Astrocyte (in vitro differentiated cells and primary cell): ENCODE data around the gene DCX. TPM values are rescaled to one million over a fixed set of nuclear protein-coding genes. Genes with fewer than 3 reads are reported as not detected.

Source experiments
- DNase-seq: peaks from one replicate; pipeline ENCODE4 v3.0.0-alpha.2; 2010; ENCODE audit warnings: low read depth
- FAIRE-seq: peaks from 2 replicates; lab custom pipeline; 2011; peaks lifted over from hg19 to GRCh38; lab: Jason Lieb, UNC
- H2AFZ ChIP-seq: 2 replicates; pipeline ENCODE4 v1.6.0; 2012; ENCODE audit warnings: low read depth, low read length, inconsistent platforms
- H3K27ac ChIP-seq: 2 replicates; pipeline ENCODE4 v1.5.1; 2011; ENCODE audit warnings: low read depth, low read length, inconsistent platforms
- H3K27me3 ChIP-seq: 2 replicates; pipeline ENCODE4 v1.6.0; 2011; ENCODE audit warnings: low read length, inconsistent platforms; ENCODE audit not compliant: insufficient read depth
- H3K36me3 ChIP-seq: 2 replicates; pipeline ENCODE4 v1.5.1; 2011; ENCODE audit warnings: low read length, inconsistent platforms; ENCODE audit not compliant: insufficient read depth
- H3K4me1 ChIP-seq: 2 replicates; pipeline ENCODE4 v1.5.1; 2011; ENCODE audit warnings: low read length, inconsistent platforms; ENCODE audit not compliant: insufficient read depth
- H3K4me2 ChIP-seq: 2 replicates; pipeline ENCODE4 v1.6.0; 2012; ENCODE audit warnings: low read length, inconsistent platforms
- H3K4me3 ChIP-seq: 2 replicates; pipeline ENCODE4 v1.5.1; 2011; ENCODE audit warnings: low read depth, mild to moderate bottlenecking, low read length, inconsistent platforms; ENCODE audit not compliant: insufficient read depth
- H3K79me2 ChIP-seq: 2 replicates; pipeline ENCODE4 v1.6.0; 2012; ENCODE audit warnings: mild to moderate bottlenecking, low read length, inconsistent platforms; ENCODE audit not compliant: insufficient read depth
- H3K9ac ChIP-seq: 2 replicates; pipeline ENCODE4 v1.6.0; 2012; ENCODE audit warnings: mild to moderate bottlenecking, low read length, inconsistent platforms
- H3K9me3 ChIP-seq: 2 replicates; pipeline ENCODE4 v1.5.1; 2012; ENCODE audit warnings: low read depth, mild to moderate bottlenecking, low read length, inconsistent platforms; ENCODE audit not compliant: insufficient read depth
- H4K20me1 ChIP-seq: 2 replicates; pipeline ENCODE4 v1.6.0; 2012; ENCODE audit warnings: low read length, inconsistent platforms; ENCODE audit not compliant: insufficient read depth
- H3K27ac Mint-ChIP-seq: one replicate; pipeline ENCODE4 v1.8.0; 2021; ENCODE audit warnings: mild to moderate bottlenecking, mixed read lengths; ENCODE audit not compliant: unreplicated experiment
- H3K27me3 Mint-ChIP-seq: one replicate; pipeline ENCODE4 v1.8.0; 2021; ENCODE audit warnings: low read depth, mixed read lengths; ENCODE audit not compliant: unreplicated experiment
- H3K36me3 Mint-ChIP-seq: one replicate; pipeline ENCODE4 v1.8.0; 2021; ENCODE audit warnings: low read depth, mixed read lengths; ENCODE audit not compliant: unreplicated experiment
- H3K4me1 Mint-ChIP-seq: one replicate; pipeline ENCODE4 v1.8.0; 2021; ENCODE audit warnings: low read depth, mixed read lengths; ENCODE audit not compliant: unreplicated experiment
- H3K4me3 Mint-ChIP-seq: one replicate; pipeline ENCODE4 v1.8.0; 2021; ENCODE audit warnings: mild to moderate bottlenecking, moderate library complexity, mixed read lengths; ENCODE audit not compliant: unreplicated experiment
- H3K9me3 Mint-ChIP-seq: one replicate; pipeline ENCODE4 v1.8.0; 2021; ENCODE audit warnings: mild to moderate bottlenecking, mixed read lengths; ENCODE audit not compliant: unreplicated experiment
- EZH2 ChIP-seq: IDR thresholded peaks from 2 replicates; pipeline ENCODE4 v1.6.1; 2012; ENCODE audit warnings: mild to moderate bottlenecking, low read length, inconsistent platforms; ENCODE audit not compliant: insufficient read depth
- total RNA-seq: library from RNA; stranded (reverse); gene quantifications from 2 replicates; pipeline ENCODE4 v1.2.1, GENCODE V29; 2021
- TF ChIP-seq, protein P1 (sequence below): IDR thresholded peaks from 2 replicates; pipeline ENCODE4 v1.5.1; 2011; ENCODE audit warnings: low read depth, mild to moderate bottlenecking, inconsistent platforms, low read length, moderate library complexity; ENCODE audit not compliant: insufficient read depth

Gene DCX
- total RNA-seq, 1 donor from 2014 or later = 2.4 TPM

DNA sequence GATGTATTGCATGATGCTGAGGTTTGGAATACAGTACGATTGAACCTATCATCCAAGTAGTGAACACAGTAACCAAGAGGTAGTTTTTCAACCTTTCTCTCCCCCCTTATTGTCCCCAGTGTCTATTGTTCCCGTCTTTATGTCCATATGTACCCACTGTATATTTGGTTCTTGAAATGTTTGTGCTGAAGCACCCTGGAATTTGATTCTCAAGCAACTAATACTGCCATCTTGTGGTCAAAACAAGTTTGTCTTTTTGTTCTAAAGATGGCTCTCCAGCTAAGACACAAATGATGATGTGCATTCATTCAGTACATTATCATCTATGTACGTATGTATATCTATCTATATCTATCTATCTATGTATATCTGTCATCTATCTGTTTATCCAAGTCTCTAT, 33.5 kb upstream of the DCX start:
- TF ChIP-seq, protein P1, sequence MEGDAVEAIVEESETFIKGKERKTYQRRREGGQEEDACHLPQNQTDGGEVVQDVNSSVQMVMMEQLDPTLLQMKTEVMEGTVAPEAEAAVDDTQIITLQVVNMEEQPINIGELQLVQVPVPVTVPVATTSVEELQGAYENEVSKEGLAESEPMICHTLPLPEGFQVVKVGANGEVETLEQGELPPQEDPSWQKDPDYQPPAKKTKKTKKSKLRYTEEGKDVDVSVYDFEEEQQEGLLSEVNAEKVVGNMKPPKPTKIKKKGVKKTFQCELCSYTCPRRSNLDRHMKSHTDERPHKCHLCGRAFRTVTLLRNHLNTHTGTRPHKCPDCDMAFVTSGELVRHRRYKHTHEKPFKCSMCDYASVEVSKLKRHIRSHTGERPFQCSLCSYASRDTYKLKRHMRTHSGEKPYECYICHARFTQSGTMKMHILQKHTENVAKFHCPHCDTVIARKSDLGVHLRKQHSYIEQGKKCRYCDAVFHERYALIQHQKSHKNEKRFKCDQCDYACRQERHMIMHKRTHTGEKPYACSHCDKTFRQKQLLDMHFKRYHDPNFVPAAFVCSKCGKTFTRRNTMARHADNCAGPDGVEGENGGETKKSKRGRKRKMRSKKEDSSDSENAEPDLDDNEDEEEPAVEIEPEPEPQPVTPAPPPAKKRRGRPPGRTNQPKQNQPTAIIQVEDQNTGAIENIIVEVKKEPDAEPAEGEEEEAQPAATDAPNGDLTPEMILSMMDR = peak; percentile 39
- TF ChIP-seq EZH2 = no peak
- no peaks in the 10 kb centered on the region for H3K79me2 ChIP-seq
- DNase-seq (peak; percentile 22), FAIRE-seq (peak; percentile 94)
- no peaks in the 10 kb centered on the region for H4K20me1 ChIP-seq
- no peaks in the 10 kb centered on the region for H3K9me3 ChIP-seq
- no peak overlapping the region for H3K4me3 Mint-ChIP-seq
- no peaks in the 10 kb centered on the region for H3K27me3 Mint-ChIP-seq
- H3K4me1 ChIP-seq = no peaks in the 10 kb centered on the region
- H3K36me3 ChIP-seq = no peaks in the 10 kb centered on the region
- no peak overlapping the region for H3K4me3 ChIP-seq
- H3K27ac Mint-ChIP-seq = no peak overlapping the region
- no peak overlapping the region for H3K4me2 ChIP-seq
- H3K27ac ChIP-seq = no peak overlapping the region
- no peaks in the 10 kb centered on the region for H3K27me3 ChIP-seq
- no peak overlapping the region for H3K9ac ChIP-seq
- H3K36me3 Mint-ChIP-seq = no peaks in the 10 kb centered on the region
- no peaks in the 10 kb centered on the region for H3K4me1 Mint-ChIP-seq
- no peaks in the 10 kb centered on the region for H3K9me3 Mint-ChIP-seq
- H2AFZ ChIP-seq = no peak overlapping the region

DNA sequence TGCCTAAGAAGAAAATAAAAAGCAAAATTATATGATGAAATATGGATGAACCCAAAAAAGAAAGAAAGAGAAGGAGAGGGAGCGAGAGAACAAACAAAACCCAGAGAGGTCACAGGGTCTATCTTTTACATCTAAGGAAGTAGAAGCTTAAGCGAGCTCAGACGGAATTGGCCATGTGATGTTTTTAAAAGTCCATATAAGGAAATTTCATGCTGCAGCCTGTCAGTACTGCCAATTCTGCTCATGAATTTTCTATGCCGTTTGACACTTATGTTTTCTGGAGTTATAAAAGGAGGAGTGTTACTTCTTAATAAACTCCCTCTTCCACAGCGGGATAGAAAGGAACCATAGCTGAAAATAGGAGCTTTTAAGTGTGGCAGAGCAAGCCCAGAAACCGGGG, 32.9 kb upstream of the DCX start:
- Mint-ChIP-seq H3K9me3 (no peaks in the 10 kb centered on the region), H3K4me3 (no peak overlapping the region)
- TF ChIP-seq, protein P1 = no peak
- no peak for TF ChIP-seq EZH2

DNA sequence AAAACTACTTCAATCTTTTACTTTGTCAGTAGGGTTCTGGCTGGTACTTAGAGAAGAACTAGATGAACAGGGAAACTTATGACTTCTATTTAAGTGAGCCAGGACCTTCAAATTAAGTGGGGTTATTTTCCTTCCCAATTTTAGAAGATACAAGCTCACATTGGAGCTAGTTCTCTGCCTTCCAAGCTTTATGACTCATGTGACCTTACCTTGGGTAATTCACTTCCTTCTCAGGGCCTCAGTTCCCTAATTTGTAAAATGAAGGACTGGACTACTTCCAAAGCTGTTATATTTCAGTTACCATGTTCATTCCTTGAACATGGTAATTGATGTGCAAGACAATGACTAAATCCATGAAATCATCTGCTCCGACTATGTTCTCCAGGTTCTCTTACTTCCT, 32.0 kb upstream of the DCX start:
- Histone ChIP-seq H3K4me3 (no peak overlapping the region), H4K20me1 (no peaks in the 10 kb centered on the region), H3K9ac (no peak overlapping the region), H2AFZ (no peak overlapping the region), H3K9me3 (no peaks in the 10 kb centered on the region), H3K27ac (no peak overlapping the region), H3K4me2 (no peak overlapping the region), H3K27me3 (no peaks in the 10 kb centered on the region), H3K36me3 (no peaks in the 10 kb centered on the region), H3K4me1 (no peaks in the 10 kb centered on the region), H3K79me2 (no peaks in the 10 kb centered on the region)
- no peak for DNase-seq
- Mint-ChIP-seq H3K9me3 (no peaks in the 10 kb centered on the region), H3K36me3 (no peaks in the 10 kb centered on the region), H3K27ac (no peak overlapping the region), H3K4me3 (no peak overlapping the region), H3K4me1 (no peaks in the 10 kb centered on the region), H3K27me3 (no peaks in the 10 kb centered on the region)
- FAIRE-seq = peak; percentile 60
- TF ChIP-seq, protein P1 = no peak
- no peak for TF ChIP-seq EZH2

More for the DNA sequence above, 32.9 kb upstream of the DCX start:
- peak; percentile 60 for FAIRE-seq
- no peaks in the 10 kb centered on the region for H3K79me2 ChIP-seq
- H3K36me3 ChIP-seq = no peaks in the 10 kb centered on the region
- H3K4me3 ChIP-seq = no peak overlapping the region
- no peak overlapping the region for H3K9ac ChIP-seq
- no peak for DNase-seq
- H3K27me3 Mint-ChIP-seq = no peaks in the 10 kb centered on the region
- H3K27ac ChIP-seq = no peak overlapping the region
- H3K4me1 ChIP-seq = no peaks in the 10 kb centered on the region
- H3K27ac Mint-ChIP-seq = no peak overlapping the region
- H3K4me2 ChIP-seq = no peak overlapping the region
- H3K4me1 Mint-ChIP-seq = no peaks in the 10 kb centered on the region
- no peak overlapping the region for H2AFZ ChIP-seq
- no peaks in the 10 kb centered on the region for H3K27me3 ChIP-seq
- H3K9me3 ChIP-seq = no peaks in the 10 kb centered on the region
- no peaks in the 10 kb centered on the region for H3K36me3 Mint-ChIP-seq
- H4K20me1 ChIP-seq = no peaks in the 10 kb centered on the region
